Hypothalamus (tissue), 51 donors: ENCODE measurements around the gene CCNYL1.

Experiments used
- DNase-seq, 51 donors: peaks; one replicate each; lab custom pipeline; 2025; lab: John Stamatoyannopoulos, UW

The CCNYL1 gene

GRCh38 chr2:207764096-207764630 is 52.7 kb downstream of the CCNYL1 start:
- no peak for DNase-seq

- DNase-seq: no peak
Measured at GRCh38 chr2:207765547-207765946, 54.1 kb downstream of the CCNYL1 start.

- peak in 1 of 51 donors; percentile 17 for DNase-seq
Measured at GRCh38 chr2:207766041-207766551, 54.7 kb downstream of the CCNYL1 start.

GRCh38 chr2:207766697-207767460 is 55.4 kb downstream of the CCNYL1 start:
- peak in 2 of 51 donors; percentile 19 to 20 for DNase-seq

- DNase-seq: peak in 12 of 51 donors; percentile 11 to 42 (median 27)
Measured at GRCh38 chr2:207767461-207768167, 56.2 kb downstream of the CCNYL1 start.

GRCh38 chr2:207768168-207768865 is 56.9 kb downstream of the CCNYL1 start:
- DNase-seq: peak in 19 of 51 donors; percentile 11 to 62 (median 28)

- peak in 12 of 51 donors; percentile 25 to 61 (median 51) for DNase-seq
Measured at GRCh38 chr2:207768866-207769596, 57.6 kb downstream of the CCNYL1 start.

GRCh38 chr2:207770602-207771404 is 59.4 kb downstream of the CCNYL1 start:
- DNase-seq: no peak

GRCh38 chr2:207771421-207771820 is 60.0 kb downstream of the CCNYL1 start:
- no peak for DNase-seq

GRCh38 chr2:207772081-207772843 is 60.8 kb downstream of the CCNYL1 start:
- peak in 2 of 51 donors; percentile 11 to 25 for DNase-seq

- no peak for DNase-seq
Measured at GRCh38 chr2:207772844-207773205, 61.4 kb downstream of the CCNYL1 start.

- no peak for DNase-seq
Measured at GRCh38 chr2:207775473-207775872, 64.0 kb downstream of the CCNYL1 start.

- no peak for DNase-seq
Measured at GRCh38 chr2:207777124-207777523, 65.7 kb downstream of the CCNYL1 start.

- DNase-seq: no peak
Measured at GRCh38 chr2:207778298-207778882, 67.0 kb downstream of the CCNYL1 start.

- no peak for DNase-seq
Measured at GRCh38 chr2:207779523-207779922, 68.1 kb downstream of the CCNYL1 start.

GRCh38 chr2:207782238-207783030 is 71.0 kb downstream of the CCNYL1 start:
- no peak for DNase-seq

GRCh38 chr2:207783514-207783913 is 72.1 kb downstream of the CCNYL1 start:
- no peak for DNase-seq
